SH-SY5Y (cell line): Measurements from ENCODE around the gene COL4A3.

Experiments
- GATA2 ChIP-seq: IDR thresholded peaks from 2 replicates; pipeline ENCODE4 v1.6.1; 2011; ENCODE audit warnings: mild to moderate bottlenecking, low read depth, low read length
- GATA3 ChIP-seq: IDR thresholded peaks from 2 replicates; pipeline ENCODE4 v1.6.1; 2011; ENCODE audit warnings: low read depth, mild to moderate bottlenecking, low read length, moderate library complexity

DNA sequence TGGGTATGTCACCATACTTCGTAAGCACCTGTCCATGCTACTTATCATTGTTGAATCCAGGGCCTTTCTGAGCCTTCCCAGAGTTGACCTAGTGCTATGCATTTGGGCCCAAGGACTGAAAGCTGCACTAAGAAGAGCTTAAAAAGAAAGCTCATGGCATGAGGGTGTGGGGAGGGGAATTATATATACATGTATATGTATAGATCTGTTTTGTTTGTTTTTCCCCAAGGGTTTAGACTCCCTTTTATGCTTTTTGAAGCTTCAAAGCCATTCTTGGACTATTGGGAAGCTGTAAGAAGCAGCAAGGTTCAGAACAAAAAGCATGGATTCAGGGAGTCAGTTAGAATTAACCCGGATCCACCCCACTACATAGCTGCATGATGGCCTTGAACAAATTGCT is 183.9 kb downstream of the COL4A3 start:
- no peak for TF ChIP-seq GATA2
- no peak for TF ChIP-seq GATA3
